Subcutaneous abdominal adipose tissue (tissue), 5 donors: ENCODE data around the gene PAPPA2.

ENCODE experiments used
- H3K27ac ChIP-seq: one replicate; pipeline ENCODE4 v1.7.0; 2013; ENCODE audit warnings: low read depth, mild to moderate bottlenecking, inconsistent platforms, low read length, moderate library complexity
- H3K27me3 ChIP-seq, 5 donors: one replicate each; pipeline ENCODE4 v1.7.0; 2013; ENCODE audit warnings: low read length in 5 of 5, inconsistent platforms in 1 of 5; ENCODE audit not compliant: control insufficient read depth in 5 of 5, insufficient read depth in 4 of 5
- H3K36me3 ChIP-seq, 5 donors: one replicate each; pipeline ENCODE4 v1.7.0; 2013; ENCODE audit warnings: low read length in 5 of 5; ENCODE audit not compliant: control insufficient read depth in 5 of 5, insufficient read depth in 5 of 5
- H3K4me1 ChIP-seq, 5 donors: one replicate each; pipeline ENCODE4 v1.7.0; 2013; ENCODE audit warnings: low read length in 5 of 5, mild to moderate bottlenecking in 3 of 5, moderate library complexity in 1 of 5; ENCODE audit not compliant: control insufficient read depth in 5 of 5, insufficient read depth in 5 of 5
- H3K4me3 ChIP-seq, 5 donors: one replicate each; pipeline ENCODE4 v1.7.0; 2013; ENCODE audit warnings: low read length in 5 of 5, low read depth in 1 of 5
- H3K9ac ChIP-seq, 5 donors: one replicate each; pipeline ENCODE4 v1.7.0; 2013; ENCODE audit warnings: low read length in 5 of 5, mild to moderate bottlenecking in 4 of 5, moderate library complexity in 3 of 5
- H3K9me3 ChIP-seq, 5 donors: one replicate each; pipeline ENCODE4 v1.7.0; 2013; ENCODE audit warnings: low read length in 5 of 5; ENCODE audit not compliant: control insufficient read depth in 5 of 5
- donor health status: healthy.
- donor health status: healthy.
- donor health status: healthy.
- donor health status: healthy.
- donor health status: healthy.

The PAPPA2 gene

DNA sequence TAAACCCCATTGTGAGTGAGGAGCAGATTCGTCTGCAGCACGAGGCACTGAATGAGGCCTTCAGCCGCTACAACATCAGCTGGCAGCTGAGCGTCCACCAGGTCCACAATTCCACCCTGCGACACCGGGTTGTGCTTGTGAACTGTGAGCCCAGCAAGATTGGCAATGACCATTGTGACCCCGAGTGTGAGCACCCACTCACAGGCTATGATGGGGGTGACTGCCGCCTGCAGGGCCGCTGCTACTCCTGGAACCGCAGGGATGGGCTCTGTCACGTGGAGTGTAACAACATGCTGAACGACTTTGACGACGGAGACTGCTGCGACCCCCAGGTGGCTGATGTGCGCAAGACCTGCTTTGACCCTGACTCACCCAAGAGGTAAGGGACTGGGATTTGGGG, 132.2 kb downstream of the PAPPA2 start:
- Histone ChIP-seq H3K4me3 (no peak overlapping the region), H3K9ac (no peak overlapping the region), H3K36me3 (no peaks in the 10 kb centered on the region), H3K9me3 (no peaks in the 10 kb centered on the region), H3K4me1 (no peaks in the 10 kb centered on the region), H3K27me3 (peaks cover 0 to 3% (median 0%) of the 10 kb centered on the region in 5 donors), H3K27ac (no peak overlapping the region)

GRCh38 chr1:176601348-176601747, 138.4 kb downstream of the PAPPA2 start:
- Histone ChIP-seq H3K9ac (no peak overlapping the region), H3K36me3 (no peaks in the 10 kb centered on the region), H3K4me3 (no peak overlapping the region), H3K27me3 (no peaks in the 10 kb centered on the region), H3K9me3 (no peaks in the 10 kb centered on the region), H3K4me1 (peaks cover 0 to 4% (median 0%) of the 10 kb centered on the region in 5 donors), H3K27ac (no peak overlapping the region)

DNA sequence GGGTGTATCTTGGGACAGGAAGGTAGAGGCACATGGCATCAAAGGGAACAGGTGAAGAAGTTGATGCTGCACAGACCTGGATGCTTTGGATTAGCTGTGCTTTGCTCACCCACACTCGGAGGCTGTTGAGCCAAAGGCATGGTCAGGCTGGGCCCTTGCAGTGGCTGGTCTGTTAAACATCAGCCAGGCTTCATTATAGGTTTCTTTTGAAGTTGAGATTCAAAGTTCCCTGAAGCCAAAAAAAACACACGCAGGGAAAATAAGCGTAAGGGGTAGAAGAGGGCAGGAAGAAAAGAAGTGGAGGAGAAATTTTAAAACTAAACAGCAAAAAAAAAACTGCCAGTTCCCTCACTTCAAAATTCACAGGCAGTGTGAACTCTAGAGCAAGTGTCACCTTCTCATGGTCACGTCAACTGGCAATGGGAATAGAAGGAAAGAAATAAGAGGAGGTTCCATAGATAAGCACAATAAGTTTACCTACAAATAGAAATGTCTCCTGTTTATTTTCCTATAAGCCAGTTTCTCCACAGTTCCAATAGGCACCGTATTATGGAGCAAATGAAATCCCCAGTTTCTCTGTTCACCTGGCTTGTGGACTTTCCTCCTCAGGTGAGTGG, 139.5 kb downstream of the PAPPA2 start:
- H3K4me1 ChIP-seq, result peaks cover 0 to 4% (median 0%) of the 10 kb centered on the region in 5 donors
- H3K36me3 ChIP-seq, result no peaks in the 10 kb centered on the region
- no peaks in the 10 kb centered on the region for H3K9me3 ChIP-seq
- no peaks in the 10 kb centered on the region for H3K27me3 ChIP-seq
- no peak overlapping the region for H3K4me3 ChIP-seq
- no peak overlapping the region for H3K27ac ChIP-seq
- no peak overlapping the region for H3K9ac ChIP-seq

DNA sequence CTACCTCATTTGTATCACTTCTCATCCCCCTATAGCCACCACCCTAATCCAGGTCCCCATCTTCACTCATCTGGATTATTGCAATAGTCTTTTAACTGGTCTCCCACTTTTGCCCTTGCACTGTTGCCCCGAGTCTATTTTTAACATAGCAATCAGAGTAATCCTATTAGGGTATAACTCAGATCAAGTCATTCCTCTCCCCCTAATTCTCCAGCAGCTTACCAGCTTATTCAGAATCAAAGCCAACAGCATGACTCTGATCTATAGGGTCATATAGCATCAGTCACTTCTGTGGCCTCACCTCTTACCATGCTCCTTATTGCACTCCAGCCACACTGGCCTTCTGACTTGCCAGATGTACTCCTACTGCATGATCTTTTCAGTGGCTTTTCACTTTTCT, 140.7 kb downstream of the PAPPA2 start:
- H3K27ac ChIP-seq, result no peak overlapping the region
- H3K4me3 ChIP-seq, result no peak overlapping the region
- H3K9me3 ChIP-seq, result no peaks in the 10 kb centered on the region
- no peaks in the 10 kb centered on the region for H3K36me3 ChIP-seq
- H3K4me1 ChIP-seq, result peaks cover 0 to 4% (median 0%) of the 10 kb centered on the region in 5 donors
- no peaks in the 10 kb centered on the region for H3K27me3 ChIP-seq
- no peak overlapping the region for H3K9ac ChIP-seq

- H3K27ac ChIP-seq, result no peak overlapping the region
- H3K9me3 ChIP-seq, result no peaks in the 10 kb centered on the region
- no peak overlapping the region for H3K4me3 ChIP-seq
- H3K36me3 ChIP-seq, result no peaks in the 10 kb centered on the region
- H3K4me1 ChIP-seq, result peaks cover 0 to 4% (median 0%) of the 10 kb centered on the region in 5 donors
- no peak overlapping the region for H3K9ac ChIP-seq
- no peaks in the 10 kb centered on the region for H3K27me3 ChIP-seq
Observed at GRCh38 chr1:176604461-176604860, 141.5 kb downstream of the PAPPA2 start.

DNA sequence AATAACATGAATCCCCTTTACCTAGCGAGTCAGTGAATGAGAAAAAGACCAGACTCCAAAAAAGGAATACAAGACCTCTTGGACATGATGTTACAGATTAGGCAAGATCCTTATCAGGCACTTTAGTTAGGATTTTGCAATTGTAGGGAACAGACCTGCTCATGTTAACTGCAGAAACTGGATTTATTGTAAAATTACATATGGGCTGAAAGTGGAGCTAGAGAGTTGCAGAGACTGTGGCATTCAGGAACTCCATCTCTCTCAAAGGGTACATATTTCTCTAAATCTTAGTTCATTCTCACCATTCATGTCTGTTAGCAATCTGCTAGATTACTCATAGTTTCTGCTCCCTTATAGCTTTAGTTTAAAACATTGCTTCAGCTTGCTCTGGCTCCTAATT, 142.2 kb downstream of the PAPPA2 start:
- H3K9me3 ChIP-seq, result no peaks in the 10 kb centered on the region

DNA sequence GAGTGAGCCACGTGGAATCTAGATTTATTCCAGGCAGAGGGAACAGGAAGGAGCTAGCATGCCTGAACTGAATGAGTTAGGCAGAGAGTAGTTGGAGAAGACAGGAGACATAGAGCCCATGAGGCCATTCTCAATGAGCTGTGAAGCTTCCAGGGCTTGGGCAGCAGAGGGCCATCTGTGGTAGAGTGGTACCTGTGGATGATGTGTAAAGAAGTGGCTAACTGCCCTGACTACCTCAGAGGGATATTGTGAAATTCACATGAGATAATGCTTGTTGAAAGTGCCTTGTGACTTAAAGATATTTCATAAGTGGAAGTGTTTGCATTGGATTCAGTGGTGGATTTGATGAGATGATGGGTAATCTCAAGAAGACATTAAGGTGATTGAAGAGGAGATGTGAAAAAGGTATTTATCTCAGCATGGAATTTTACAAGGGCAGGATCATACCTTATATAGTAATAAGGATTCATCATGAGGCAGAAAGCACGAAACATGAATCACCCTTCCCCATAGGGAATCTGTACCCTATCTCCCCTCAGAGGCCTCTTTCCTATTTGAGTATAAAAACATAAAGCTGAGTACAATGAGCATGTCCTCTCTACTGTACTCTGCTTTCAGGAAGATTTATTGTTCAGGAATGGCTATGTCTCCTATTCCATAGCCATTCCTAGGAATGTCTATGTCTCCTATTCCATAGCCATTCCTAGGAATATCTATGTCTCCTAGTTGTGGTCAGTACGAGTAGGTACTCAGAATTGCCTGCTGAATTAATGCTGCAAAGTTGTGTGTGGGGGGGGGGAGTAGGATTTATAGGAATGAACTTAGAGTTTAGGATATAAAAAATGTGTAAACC, 146.8 kb downstream of the PAPPA2 start:
- H3K9me3 ChIP-seq, result no peaks in the 10 kb centered on the region
- no peaks in the 10 kb centered on the region for H3K36me3 ChIP-seq
- no peak overlapping the region for H3K4me3 ChIP-seq
- no peaks in the 10 kb centered on the region for H3K27me3 ChIP-seq
- H3K4me1 ChIP-seq, result no peaks in the 10 kb centered on the region
- no peak overlapping the region for H3K27ac ChIP-seq
- no peak overlapping the region for H3K9ac ChIP-seq

More for the DNA sequence above, 142.2 kb downstream of the PAPPA2 start:
- Histone ChIP-seq H3K36me3 (no peaks in the 10 kb centered on the region), H3K27me3 (no peaks in the 10 kb centered on the region), H3K9ac (no peak overlapping the region), H3K4me3 (no peak overlapping the region), H3K27ac (no peak overlapping the region), H3K4me1 (peaks cover 0 to 4% (median 0%) of the 10 kb centered on the region in 5 donors)

GRCh38 chr1:176612791-176613190, 149.8 kb downstream of the PAPPA2 start:
- no peaks in the 10 kb centered on the region for H3K4me1 ChIP-seq
- H3K9ac ChIP-seq, result no peak overlapping the region
- no peak overlapping the region for H3K4me3 ChIP-seq
- H3K27me3 ChIP-seq, result no peaks in the 10 kb centered on the region
- no peaks in the 10 kb centered on the region for H3K36me3 ChIP-seq
- no peak overlapping the region for H3K27ac ChIP-seq
- no peaks in the 10 kb centered on the region for H3K9me3 ChIP-seq

DNA sequence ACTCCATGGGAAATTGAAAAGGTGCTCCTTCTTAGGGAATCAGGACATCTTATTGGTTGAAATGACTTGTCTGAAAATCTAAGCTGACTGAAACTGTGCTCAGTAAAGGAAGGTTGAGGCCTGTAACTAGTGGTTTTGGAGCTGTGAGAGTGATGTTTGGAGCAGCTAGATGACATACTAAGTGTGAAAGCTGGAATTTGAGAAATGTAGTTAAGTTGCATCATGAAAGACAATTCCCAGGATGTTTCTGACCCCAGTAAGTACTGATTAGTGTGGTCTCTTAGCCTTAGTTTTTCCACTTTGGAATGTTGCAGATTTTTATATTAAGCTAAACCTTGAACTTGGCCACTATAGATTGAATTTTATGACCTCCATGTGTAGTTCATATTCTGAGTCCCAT, 154.9 kb downstream of the PAPPA2 start:
- Histone ChIP-seq H3K9ac (no peak overlapping the region), H3K27me3 (no peaks in the 10 kb centered on the region), H3K27ac (no peak overlapping the region), H3K4me1 (no peaks in the 10 kb centered on the region), H3K4me3 (no peak overlapping the region), H3K36me3 (no peaks in the 10 kb centered on the region), H3K9me3 (peaks cover 0 to 11% (median 0%) of the 10 kb centered on the region in 5 donors)

DNA sequence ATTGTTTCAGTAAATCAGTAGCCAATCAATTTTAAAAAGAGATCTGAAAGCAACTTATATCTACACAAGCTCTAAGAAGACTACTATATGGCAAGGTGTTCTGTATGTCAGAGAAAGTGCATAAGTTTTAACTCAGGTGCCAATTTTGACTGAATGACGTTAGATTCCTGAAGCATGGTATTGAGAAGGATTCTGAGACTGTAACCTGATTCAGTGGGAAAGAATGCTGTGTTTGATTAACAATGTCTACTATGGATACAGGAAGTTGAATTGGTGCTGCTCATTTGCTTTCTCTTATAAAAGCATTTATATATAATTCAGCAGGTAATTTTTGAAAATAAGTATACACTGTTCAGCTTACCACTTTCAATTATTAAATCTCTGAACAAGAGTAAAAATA, 156.3 kb downstream of the PAPPA2 start:
- H3K4me3 ChIP-seq, result no peak overlapping the region
- H3K9ac ChIP-seq, result no peak overlapping the region
- no peak overlapping the region for H3K27ac ChIP-seq
- H3K4me1 ChIP-seq, result no peaks in the 10 kb centered on the region
- no peaks in the 10 kb centered on the region for H3K27me3 ChIP-seq
- no peaks in the 10 kb centered on the region for H3K36me3 ChIP-seq
- H3K9me3 ChIP-seq, result peaks cover 0 to 12% (median 4%) of the 10 kb centered on the region in 5 donors
